EH (cell line): ENCODE data around the gene CHTF18.
"Not testable (repeated sequence)": the region's sequence is repeated elsewhere in the genome, so short reads cannot be mapped to it uniquely, and the experiment has no call there.

Experiments used
- DNase-seq: peaks from one replicate; pipeline ENCODE4 v3.0.0-alpha.2; 2015; ENCODE audit warnings: low read depth

Gene CHTF18

DNA sequence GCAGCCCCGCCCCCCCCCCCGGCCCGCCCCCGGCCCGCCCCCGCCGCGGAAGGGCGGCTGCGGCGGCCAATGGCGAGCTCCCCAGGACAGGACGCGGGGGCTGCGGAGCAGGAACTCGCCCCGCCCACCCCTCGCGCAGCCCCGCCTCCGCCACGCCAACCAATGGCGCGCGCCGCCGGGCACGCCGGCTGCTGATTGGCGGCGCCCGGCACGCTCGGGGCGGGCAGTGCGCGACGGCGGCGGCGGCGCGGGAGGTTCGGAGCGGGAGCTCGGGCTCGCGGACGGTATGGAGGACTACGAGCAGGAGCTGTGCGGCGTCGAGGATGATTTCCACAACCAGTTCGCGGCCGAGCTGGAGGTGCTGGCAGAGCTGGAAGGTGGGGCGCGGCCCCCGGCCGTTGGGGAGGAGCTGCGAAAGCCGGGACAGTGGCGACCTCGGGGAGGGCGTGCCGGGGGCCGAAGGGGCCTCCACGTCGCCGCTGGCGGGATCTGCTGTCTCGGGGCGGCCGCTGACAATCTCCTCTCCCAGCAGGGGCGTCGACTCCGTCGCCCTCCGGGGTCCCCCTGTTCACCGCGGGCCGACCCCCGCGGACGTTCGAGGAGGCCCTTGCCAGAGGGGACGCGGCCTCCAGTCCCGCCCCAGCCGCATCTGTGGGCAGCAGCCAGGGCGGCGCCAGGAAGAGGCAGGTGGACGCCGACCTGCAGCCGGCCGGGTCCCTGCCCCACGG lies at the start of gene CHTF18:
CHTF18 (plus strand) TSS at position 222 of the 728 bp plus-strand sequence; CDS start at position 287, 65 bp downstream.
- DNase-seq: peak; percentile 91

DNA sequence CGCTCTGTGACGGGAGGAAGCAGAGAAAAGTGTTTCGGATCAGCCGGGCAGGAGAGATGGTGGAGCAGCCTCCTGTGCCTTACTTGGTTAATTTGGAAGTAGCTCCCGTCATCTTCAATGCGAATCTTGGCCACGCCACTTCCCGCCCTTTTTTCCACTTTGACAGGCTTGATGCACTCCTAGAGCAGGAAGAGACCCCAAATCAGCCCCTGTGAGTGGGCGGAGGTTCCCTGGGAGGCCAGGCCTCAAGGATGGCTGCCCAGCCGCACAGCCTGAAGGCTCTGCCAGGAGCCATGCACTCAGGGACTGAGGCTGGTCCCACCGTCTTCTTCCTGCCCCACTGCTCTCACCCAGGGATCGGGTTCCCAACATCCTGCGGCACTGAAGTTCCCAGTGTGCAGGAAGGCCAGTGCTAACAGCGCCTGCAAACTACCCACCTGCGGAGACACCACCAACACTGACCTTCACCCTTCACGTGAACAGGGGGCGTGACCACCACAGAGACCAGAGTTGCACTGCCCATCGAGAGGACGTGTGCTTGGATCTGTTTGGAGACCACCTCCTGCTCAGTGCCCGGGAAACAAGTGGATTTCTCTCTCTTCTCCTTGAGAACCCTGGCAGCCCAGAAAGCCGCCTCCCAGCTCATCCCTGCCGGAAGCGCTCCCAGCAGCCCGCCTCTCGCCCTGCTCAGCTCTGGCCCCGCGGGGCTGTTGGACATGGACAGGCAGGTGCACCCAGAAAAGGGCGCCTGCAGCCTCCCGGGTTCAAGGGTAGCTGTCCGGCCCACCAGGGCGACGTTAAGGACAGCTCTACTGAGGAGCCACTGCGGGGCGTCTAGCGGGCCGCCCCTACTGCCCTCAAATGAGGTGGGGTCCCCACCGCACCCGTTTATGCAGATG lies 48.6 kb upstream of the CHTF18 start:
- no peak for DNase-seq

DNA sequence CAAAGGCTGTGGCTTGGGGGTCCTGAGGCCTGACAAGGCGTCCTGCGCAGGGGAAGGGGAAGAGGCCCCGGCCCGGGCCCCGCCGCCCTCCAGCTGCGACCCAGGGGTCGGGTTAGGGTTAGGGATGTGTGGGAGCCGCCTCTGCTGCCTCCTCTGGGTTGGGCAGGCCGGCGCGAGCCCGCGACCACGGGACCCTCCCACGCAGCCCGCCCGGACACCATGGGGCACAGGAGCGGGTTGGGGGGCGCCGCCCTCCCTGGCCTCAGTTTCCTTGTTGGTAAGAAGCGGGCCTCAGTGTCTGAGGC lies 48.0 kb upstream of the CHTF18 start:
- DNase-seq: no peak

DNA sequence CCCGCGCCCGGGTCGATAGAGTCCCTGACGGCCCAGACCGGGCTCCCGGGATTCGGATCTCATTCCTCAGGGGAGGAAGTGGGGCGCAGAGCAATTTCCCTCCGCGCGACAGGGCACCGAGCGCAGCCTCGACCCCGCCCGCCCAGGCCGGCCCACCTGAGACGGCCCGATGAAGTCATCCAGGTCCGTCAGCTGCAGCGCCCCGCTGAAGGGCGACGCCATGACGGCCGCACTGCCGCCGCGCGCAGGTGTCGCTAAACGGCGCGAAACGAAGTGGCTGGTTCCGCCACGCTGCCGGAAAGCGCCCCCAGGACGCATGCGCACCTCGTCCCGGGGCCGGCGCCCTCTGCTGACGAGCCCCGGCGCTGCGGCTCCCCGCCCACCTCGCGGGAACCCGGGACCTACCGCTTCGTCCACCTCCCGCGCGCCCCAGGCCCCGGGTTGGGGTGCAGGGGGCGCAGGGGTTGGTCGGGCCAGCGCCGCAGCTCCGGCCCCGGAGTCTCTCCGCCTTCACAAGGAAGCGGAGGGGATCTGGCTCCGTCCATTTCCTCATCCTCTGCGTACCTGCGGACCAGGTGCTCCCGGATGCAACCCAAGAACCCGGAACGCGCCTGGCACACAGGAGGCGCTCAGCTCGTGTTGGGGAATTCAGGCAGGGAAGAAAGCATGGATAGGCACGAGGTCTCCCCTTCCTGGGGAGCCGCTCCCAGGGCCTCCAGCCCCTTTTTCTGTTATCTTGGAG lies 47.5 kb upstream of the CHTF18 start, which contains the start of gene CIAO3:
CIAO3 (minus strand) TSS at position 234 of the 742 bp plus-strand sequence; CDS start at position 222, 12 bp downstream.
- DNase-seq: peak; percentile 84

DNA sequence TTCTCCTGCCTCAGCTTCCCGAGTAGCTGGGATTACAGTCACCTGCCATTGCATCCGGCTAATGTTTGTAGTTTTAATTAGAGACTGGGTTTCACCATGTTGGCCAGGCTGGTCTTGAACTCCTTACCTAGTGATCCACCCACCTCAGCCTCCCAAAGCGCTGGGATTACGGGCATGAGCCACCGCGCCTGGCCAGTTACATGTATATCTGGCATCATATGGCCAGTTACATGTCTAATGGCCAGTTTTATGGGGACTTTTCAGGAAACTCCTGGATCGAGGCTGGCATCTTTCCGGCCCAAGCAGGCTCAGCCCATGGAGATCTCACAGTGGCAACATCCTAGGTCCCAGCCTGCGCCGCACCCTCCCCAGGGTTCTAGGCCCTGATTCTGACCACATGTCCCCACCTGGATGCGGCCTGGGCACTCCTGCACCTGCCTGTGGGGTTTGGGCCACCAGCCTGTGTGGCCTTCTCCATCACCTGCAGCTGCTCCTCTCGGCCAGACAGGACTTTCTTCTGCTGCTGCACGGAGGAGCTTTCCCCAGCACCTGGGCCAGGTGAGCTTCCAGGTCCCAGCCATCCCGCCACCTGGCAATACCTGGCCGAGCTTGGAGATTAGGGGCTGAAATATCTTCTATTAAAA lies 46.3 kb upstream of the CHTF18 start:
- DNase-seq: no peak

DNA sequence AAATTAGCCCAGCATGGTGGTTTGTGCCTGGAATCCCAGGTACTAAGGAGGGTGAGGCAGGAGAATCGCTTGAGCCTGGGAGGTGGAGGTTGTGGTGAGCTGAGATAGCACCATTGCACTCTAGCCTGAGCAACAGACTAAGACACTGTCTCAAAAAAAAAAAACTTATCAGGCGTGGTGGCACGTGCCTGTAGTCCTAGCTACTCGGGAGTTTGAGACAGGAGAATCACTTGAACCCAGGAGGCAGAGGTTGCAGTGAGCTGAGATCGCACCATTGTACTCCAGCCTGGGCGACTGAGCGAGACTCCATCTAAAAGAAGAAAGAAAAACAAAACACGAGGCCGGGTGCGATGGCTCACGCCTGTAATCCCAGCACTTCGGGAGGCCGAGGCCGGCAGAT lies 45.5 kb upstream of the CHTF18 start:
- not testable (repeated sequence) for DNase-seq

DNA sequence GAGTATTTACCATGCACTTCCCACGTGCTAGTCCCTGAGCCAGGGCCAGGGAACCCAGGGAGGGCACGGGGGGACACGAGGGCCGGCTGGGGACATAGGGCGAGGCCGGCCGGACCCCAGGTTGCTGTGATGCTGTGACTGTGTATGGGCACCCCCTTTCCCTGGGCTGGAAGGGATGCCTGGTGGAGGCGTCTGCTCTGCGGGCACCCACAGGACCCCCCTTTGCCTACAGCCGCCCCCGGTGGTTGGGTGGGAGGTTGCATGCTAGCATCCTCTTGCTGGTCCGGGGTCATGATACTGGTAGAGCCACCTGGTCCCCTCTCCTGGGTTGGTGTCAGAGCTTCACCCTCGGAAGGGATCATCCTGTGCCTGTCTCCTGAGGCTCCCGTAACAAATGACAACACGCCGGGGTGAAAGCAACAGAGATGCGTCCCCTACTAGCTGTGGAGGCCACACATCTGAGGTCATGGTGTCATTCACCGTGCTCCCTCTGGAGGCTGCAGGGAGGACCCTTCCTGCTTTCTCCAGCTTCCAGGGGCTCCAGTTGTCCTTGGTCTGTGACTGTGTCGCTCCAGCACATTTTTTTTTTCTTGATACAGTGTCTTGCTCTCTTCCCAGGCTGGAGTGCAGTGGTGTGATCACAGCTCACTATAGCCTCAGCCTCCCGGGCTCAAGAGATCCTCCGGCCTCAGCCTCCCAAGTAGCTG lies 44.5 kb upstream of the CHTF18 start:
- no peak for DNase-seq

DNA sequence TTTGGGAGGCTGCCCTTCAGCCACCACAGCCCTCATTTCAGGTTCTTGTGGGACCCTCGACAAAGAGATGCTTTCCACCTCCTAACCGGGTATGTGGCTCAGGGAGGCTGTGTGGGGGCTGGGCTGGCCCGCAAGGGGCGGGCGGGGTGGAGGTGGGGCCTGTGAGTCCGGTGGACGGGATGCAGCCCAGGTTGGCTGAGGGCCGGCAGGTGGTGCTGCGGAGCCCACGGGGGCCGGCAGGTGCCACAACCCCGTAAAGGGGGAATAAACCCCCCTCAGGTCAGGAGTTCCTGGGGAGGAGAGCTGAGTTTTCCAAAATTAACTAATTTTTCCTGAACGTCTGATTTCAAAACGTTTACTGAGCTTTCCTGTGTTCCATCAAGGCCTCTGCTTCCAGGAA lies 42.7 kb upstream of the CHTF18 start:
- DNase-seq: no peak

DNA sequence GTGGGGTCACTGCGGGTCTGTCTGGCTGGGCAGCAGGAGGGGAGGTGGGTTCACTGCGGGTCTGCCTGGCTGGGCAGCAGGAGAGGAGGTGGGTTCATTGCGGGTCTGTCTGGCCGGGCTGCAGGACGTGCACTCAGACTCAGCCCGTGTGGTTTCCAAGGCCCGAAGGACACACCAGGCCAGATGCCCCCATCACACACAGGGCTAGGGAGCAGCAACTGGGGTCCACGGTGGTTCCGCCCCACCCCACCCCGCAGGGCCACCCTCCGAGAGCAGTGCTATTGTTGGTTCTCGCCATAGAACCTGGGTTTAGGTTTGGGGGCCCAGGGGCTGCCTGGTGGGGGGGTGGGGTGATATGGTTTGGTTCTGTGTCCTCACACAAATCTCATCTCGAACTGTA lies 41.8 kb upstream of the CHTF18 start:
- no peak for DNase-seq

DNA sequence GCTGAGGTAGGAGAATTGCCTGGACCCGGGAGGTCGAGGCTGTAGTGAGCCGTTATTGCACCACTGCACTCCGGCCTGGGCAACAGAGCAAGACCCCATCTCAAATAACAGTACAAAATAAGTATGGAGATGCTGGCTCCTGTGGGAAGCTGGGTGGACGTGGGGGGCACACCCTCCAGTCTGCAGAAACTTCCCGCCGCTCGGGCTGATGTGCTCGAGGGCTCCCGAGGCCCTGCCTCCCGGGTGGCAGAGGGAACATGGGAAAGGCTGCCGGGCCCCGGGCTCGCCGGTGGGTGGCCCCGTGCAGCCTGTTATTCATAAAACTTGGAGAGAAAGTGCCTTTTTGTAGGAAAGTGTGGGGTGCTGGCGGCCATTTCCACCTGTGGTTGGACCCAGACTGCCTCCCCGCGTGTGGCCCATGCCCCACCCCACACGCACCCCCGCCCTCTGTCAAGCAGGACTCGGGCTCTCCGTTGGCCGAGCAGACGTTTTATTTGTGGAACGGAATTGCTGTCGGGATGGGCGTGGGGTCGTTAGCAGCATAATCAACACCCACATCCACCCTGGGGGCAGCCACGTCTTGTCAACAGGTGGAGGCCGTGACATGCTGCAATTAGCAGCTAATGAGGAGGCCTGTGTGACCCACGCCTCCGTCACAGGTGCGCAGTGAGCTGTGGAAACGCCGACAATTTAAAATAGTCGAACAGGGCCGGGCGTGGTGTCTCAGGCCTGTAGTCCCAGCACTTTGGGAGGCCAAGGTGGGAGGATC lies 40.3 kb upstream of the CHTF18 start:
- DNase-seq: no peak

DNA sequence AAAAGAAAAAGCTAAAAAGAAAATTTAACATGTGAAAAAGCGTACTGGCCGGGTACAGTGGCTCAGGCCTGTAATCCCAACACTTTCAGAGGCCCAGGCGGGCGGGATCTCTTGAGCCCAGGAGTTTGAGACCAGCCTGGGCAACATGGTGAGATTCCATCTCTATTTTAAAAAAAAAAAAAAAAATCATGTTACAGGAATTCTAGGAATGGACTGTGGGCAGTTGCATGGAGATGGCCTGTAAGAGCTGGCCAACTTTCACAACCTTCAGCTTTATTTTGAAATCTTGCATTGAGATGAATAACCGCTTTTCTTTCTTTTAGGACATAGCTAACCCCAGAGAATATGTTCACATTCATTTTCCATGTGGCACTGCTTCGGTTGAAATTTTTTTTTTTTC lies 39.4 kb upstream of the CHTF18 start:
- DNase-seq: peak; percentile 88

DNA sequence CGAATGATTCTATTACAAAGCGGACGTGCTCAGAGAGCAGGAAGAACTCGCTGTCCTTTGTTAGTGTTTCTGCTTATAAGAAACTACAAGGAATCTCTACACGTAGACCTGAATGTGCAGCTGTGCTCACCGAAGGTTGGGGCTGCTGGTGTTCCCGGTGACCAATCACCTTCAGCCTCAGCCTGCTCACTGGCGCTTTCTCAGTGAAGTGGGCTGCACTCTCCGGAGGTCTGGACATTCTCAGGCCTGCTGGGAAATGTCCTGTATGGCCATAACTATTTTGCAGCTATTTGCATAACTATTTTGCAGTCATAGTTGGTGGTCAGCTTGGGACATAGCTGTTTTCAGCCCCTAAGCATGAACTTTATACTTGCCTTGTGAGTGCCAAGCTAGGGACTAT lies 37.9 kb upstream of the CHTF18 start:
- no peak for DNase-seq

DNA sequence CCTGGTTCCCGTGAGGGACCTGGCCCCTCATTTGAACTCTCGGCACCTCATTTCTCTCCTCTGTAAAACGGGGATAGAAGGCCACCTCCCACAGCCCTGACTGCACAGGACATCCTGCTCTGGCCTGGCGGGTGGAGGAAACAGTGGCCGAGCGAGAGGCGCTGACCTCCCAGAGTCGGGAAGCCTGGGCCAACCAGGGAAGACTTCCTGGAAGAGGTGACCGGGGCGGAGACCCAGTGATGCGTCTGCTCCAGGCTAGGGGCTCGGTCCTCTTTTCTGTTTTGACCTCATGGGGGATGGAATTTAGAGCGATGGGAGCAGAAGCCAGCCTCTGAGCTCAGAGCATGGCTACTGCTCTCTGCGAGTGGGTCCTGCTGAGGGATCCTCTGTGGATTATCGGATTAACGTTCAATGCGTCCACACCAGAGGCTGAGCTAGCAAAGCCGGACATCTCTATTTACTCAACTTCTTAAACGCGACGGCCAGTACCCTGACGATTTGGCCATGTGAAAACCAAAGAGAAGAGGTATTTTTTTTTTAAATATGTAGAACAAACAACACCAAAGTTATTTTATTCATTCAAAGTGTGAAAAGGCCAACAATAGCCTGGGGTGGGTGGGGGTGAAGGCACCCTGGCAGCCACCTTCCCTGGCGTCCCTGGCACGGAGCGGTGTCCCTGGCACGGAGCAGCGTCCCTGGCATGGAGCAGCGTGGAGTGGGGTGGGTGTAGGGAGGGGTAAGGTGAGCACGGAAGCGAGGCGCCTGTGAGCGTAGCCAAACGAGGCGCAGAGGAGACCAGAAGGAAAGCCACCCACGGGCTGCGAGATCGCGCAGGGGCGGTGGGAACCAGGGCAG lies 37.0 kb upstream of the CHTF18 start:
- no peak for DNase-seq

DNA sequence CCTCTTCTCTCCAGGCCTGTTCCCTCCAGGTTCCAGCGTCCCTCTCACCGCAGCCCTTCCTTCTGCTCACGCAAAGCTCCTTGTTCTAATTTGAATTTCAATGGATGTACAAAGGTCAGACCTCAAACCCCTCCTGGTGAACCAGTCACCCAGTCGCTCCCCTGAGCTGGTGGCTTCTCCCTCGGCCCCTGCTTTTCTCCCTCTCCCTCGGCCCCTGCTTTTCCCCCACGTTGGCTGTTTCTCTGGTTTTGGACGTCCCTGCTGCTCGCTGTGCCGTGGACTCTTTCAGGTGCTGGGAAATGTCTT lies 36.5 kb upstream of the CHTF18 start:
- no peak for DNase-seq

DNA sequence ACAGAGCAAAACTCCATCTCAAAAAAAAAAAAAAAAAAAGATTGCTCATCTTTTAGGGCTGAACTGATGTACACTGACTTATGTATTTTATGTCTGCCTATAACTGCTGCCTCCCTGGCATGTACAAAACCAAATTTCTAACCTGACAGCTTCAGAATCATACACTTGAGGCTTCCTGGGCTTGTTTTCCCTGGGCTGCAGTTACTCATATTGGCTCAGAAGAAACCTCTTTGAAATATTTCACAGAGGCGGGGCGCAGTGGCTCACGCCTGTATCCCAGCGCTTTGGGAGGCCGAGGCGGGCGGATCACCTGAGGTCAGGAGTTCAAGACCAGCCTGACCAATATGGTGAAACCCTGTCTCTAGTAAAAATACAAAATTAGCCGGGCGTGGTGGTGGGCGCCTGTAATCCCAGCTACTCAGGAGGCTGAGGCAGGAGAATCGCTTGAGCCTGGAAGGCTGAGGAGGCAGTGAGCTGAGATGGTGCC lies 34.3 kb upstream of the CHTF18 start:
- DNase-seq: not testable (repeated sequence)

DNA sequence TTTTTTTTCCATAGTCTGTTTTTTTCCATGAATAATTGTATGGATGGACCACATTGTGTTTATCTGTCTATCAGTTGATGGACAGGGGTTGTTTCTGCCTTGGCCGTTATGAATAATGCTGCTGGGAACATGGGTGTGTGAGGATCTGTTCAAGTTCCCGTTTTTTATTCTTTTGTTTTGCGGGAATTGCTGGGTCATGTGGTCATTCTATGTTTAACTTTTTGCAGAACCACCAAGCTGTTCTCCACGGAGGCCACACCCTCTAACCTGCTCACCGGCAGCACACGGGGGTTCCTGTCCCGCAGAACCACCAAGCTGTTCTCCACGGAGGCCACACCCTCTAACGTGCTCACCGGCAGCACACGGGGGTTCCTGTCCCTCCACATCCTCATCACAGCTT lies 33.8 kb upstream of the CHTF18 start:
- no peak for DNase-seq

DNA sequence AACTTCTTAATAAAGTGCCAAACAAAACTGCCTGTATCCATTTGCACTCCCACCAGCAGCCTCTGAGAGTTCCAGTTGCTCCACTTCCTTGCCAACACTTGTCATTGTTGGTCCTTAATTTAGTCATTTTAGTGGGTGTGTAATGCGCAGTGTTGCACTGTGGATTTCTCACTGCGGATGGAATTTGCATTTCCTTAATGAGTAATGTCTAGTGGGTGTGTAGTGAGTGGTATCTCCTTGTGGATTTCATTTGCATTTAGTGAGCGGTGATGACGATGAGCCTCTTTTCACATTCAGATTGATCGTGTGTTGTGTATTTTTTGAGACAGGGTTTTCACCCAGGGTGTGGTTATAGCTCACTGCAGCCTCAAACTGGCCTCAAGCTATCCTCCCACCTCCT lies 32.0 kb upstream of the CHTF18 start:
- DNase-seq: no peak

DNA sequence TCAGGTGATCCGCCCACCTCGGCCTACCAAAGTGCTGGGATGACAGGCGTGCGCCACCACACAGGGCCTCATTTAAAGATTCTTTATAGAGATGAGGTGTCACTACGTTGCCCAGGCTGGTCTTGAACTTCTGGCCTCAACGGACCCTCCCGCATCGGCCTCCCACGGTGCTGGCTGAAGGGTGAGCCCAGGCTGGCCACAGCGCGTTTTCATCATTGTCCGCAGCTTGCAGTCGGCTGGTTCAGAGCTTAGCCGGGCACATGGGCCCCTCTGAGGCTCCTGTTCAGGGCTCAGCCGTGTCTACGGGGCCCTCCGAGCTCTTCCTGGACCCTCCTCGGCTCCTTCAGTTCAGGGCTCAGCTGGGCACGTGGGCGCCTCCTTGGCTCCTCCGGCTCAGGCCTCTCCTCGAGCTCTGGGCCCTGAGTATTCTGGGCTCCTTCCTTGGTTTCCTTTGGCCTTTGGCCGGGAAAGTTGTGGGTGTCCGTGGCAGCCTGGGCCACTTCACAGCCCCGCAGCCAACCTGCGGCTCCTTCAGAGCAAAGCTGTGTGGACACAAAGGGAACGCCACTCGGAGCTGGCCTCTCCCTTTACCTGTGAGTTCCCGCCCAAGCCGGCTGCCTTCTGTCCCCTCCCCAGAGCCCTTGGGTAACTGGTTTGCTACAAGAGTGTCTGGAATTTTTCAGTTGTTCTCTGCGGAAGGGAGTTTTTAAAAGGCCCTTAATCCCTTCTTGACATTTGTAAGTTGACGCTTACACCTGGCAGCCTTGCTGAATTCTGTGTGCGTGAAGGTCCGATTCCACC lies 29.1 kb upstream of the CHTF18 start:
- DNase-seq: no peak

DNA sequence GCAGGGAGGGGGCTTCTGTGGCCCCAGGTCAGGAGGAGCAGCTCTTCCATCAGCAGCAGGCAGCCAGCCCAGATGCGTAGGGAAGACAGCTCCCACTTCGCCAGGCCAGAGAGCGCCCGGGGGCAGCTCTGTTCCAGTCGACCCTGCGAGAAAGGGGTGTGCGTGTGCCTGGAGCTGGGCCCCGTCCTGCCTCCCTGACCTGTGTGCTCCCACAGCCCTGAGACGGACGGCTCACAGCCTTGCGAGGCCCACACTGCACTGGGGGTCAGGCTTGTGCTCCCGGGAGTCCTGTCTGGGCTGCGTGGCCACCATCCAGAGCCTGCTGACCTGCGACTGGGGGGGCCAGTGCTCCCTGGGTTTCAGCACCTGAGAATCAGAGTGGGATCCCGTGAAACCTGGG lies 28.4 kb upstream of the CHTF18 start:
- DNase-seq: no peak
